Measurements from ENCODE around the gene INHBA. TPM values are rescaled to one million over a fixed set of nuclear protein-coding genes. Genes with fewer than 3 reads are reported as not detected.

Gene INHBA
- total and polyA plus RNA-seq, 2 of the 4 experiments (the other 2 are of a cell fraction): 60.2 to 112 TPM

DNA sequence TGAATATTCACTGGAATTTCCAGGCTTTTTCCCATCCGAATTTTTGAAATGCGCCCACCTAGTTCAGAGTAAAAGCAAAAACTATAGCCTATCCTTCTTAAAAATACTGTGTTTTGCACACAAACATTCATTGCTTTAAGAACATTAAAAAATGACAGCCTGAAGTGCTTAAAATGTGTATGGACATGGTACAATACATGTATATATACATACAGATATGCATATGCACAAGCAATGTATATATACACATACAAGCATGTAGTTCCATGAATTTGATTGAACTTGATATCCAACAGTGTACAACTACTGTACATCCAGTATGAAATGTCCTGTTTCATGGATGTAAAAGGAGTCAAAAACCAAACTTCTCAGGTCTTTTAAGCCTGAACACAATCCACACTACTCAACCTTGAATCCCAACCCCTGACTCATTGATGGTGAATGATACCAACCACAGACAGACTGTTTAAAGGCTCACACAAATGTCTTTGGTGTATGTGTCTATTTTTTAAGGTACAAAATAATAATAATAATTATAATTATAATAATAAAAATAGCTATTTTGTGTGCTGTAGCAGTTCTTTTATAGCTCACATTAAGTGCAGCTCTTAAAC lies 14.8 kb downstream of the INHBA start:
- H2BK20ac ChIP-seq (ENCODE audit: low read depth, low read length): no peak overlapping the region
- dilution Hi-C loops (cut with HindIII; ENCODE audit: low sequenced_read_pairs, unreplicated experiment) (no loop called here), intact Hi-C loops (cut with micrococcal nuclease) (no loop called here), in situ Hi-C loops (cut with MboI; ENCODE audit: low sequenced_read_pairs) (no loop called here)
- no peak overlapping the region for H4K91ac ChIP-seq (ENCODE audit: insufficient read depth, low read depth, low read length)
- no peak overlapping the region for H3K9ac ChIP-seq (ENCODE audit: low read depth, low read length)
- no peak overlapping the region for H2AFZ ChIP-seq (replicated peaks; ENCODE audit: low read length, poor library complexity)
- H3K27ac ChIP-seq (ENCODE audit: insufficient read depth, low read length): no peak overlapping the region
- peaks cover 10 to 57% of the 10 kb centered on the region in 2 experiments; a peak in 3 of 4 replicates for H3K79me1 ChIP-seq (ENCODE audit: low read depth in 1 of 2, low read length in 2 of 2)
- H4K5ac ChIP-seq (ENCODE audit: low read depth, low read length): no peak overlapping the region
- ATAC-seq (ENCODE audit: low read depth): 0 out of 2 replicates have a peak, but pooled peaks have one; percentile 25
- H3K18ac ChIP-seq (ENCODE audit: low read depth, low read length): no peak overlapping the region
- H3K27me3 ChIP-seq (ENCODE audit: control insufficient read depth, insufficient read depth, low read length): no peaks in the 10 kb centered on the region
- peak; percentile 1; the same call in 1 of the 2 replicates for TF ChIP-seq RAD21 (IDR thresholded peaks at IDR 0.05; ENCODE audit: low read length)
- TF ChIP-seq, protein P1, sequence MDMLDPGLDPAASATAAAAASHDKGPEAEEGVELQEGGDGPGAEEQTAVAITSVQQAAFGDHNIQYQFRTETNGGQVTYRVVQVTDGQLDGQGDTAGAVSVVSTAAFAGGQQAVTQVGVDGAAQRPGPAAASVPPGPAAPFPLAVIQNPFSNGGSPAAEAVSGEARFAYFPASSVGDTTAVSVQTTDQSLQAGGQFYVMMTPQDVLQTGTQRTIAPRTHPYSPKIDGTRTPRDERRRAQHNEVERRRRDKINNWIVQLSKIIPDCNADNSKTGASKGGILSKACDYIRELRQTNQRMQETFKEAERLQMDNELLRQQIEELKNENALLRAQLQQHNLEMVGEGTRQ (IDR thresholded peaks at IDR 0.05; ENCODE audit: low read depth, low read length): no peak
- TF ChIP-seq POLR2A (IDR thresholded peaks at IDR 0.05; ENCODE audit: low read depth, low read length): peak; percentile 60; the same call in 1 of the 2 replicates
- peak overlapping the region; percentile 59; the same call in 1 of the 2 replicates for H3K14ac ChIP-seq (replicated peaks; ENCODE audit: low read depth, low read length)
- no peak overlapping the region for H3K4me2 ChIP-seq (ENCODE audit: low read depth, low read length)
- peak overlapping the region; percentile 57 for H2BK5ac ChIP-seq (ENCODE audit: low read depth, low read length, poor library complexity, severe bottlenecking)
- peaks cover 32% of the 10 kb centered on the region for H3K36me3 ChIP-seq (ENCODE audit: control insufficient read depth, insufficient read depth, low read length)
- H4K8ac ChIP-seq (ENCODE audit: low read depth in 2 of 2, low read length in 2 of 2): no peak overlapping the region
- H2AK9ac ChIP-seq (replicated peaks; ENCODE audit: low read depth, low read length, poor library complexity): no peak overlapping the region
- no TSS peak for BruUV-seq (replicated peaks)
- POLR2A ChIA-PET (ENCODE audit: unreplicated experiment): no interaction called here
- CTCF ChIA-PET: no interaction called here
- H2BK120ac ChIP-seq (ENCODE audit: low read depth, low read length): no peak overlapping the region
- H3K9me1 ChIP-seq (ENCODE audit: insufficient read depth, low read length): peaks cover 27% of the 10 kb centered on the region
- no peak overlapping the region for H3K4ac ChIP-seq (ENCODE audit: low read depth, low read length)
- H3K56ac ChIP-seq (ENCODE audit: extremely low read depth, insufficient read depth, low read length): no peak overlapping the region
- no peak overlapping the region for H2BK15ac ChIP-seq (ENCODE audit: low read depth, low read length)
- peaks cover 76% of the 10 kb centered on the region for H4K20me1 ChIP-seq (ENCODE audit: insufficient read depth, low read length)
- no CpG with 5 or more reads among the region's 2 CpGs for WGBS, 2 experiments (ENCODE audit: extremely low coverage in 2 of 2, insufficient read length in 1 of 2)
- no peaks in the 10 kb centered on the region for H3K9me3 ChIP-seq (ENCODE audit: control insufficient read depth, insufficient read depth, low read length)
- H3K4me1 ChIP-seq (ENCODE audit: control insufficient read depth, insufficient read depth, low read length): peaks cover 14% of the 10 kb centered on the region
- DNase-seq: peak; percentile 68
- H3K23ac ChIP-seq (ENCODE audit: low read depth, low read length): no peak overlapping the region
- H2AK5ac ChIP-seq (ENCODE audit: low read depth, low read length): no peak overlapping the region
- no peak overlapping the region for H3K4me3 ChIP-seq (ENCODE audit: insufficient read depth, low read depth, low read length)

Data from IMR-90 (cell line).